Kidney epithelial cell (primary cell): ENCODE results near the gene KHDRBS1. TPM values are rescaled to one million over a fixed set of nuclear protein-coding genes. Genes with fewer than 3 reads are reported as not detected.

Source experiments
- DNase-seq: peaks from one replicate; pipeline ENCODE4 v3.0.0-alpha.2; 2010; ENCODE audit warnings: low read depth
- H3K27me3 ChIP-seq: 2 replicates; pipeline ENCODE4 v1.6.0; 2011; ENCODE audit warnings: low read length; ENCODE audit not compliant: control insufficient read depth, insufficient read depth
- H3K36me3 ChIP-seq: 2 replicates; pipeline ENCODE4 v1.5.1; 2011; ENCODE audit warnings: low read length; ENCODE audit not compliant: control insufficient read depth, insufficient read depth
- H3K4me3 ChIP-seq: 2 replicates; pipeline ENCODE4 v1.5.1; 2011; ENCODE audit warnings: low read depth, mild to moderate bottlenecking, control low read depth, low read length
- CTCF ChIP-seq: IDR thresholded peaks from 2 replicates; pipeline ENCODE4 v1.5.1; 2011; ENCODE audit warnings: mild to moderate bottlenecking, moderate library complexity, low read length, control low read depth, inconsistent platforms; ENCODE audit not compliant: insufficient read depth, poor library complexity, severe bottlenecking
- total RNA-seq: library from RNA; depleted of rRNA; stranded (reverse); fragments of >200 nt; gene quantifications from 2 replicates; pipeline ENCODE4 v1.2.3, GENCODE V29; 2015

The KHDRBS1 gene
- total RNA-seq, 1 donor from 2014 or later, result 110 TPM

- Histone ChIP-seq H3K27me3 (no peaks in the 10 kb centered on the region), H3K36me3 (no peaks in the 10 kb centered on the region), H3K4me3 (peak overlapping the region; percentile 96)
- DNase-seq, result peak; percentile 37
- TF ChIP-seq CTCF, result no peak
Measured at GRCh38 chr1:32071758-32072621, 58.3 kb downstream of the KHDRBS1 start.

GRCh38 chr1:32072622-32073298 lies 59.1 kb downstream of the KHDRBS1 start, which contains the start of gene TMEM39B:
TSS of gene TMEM39B (plus strand) at chr1:32072939. CDS start at chr1:32073048, 109 bp downstream.
- TF ChIP-seq CTCF, result no peak
- peak within 1 kb of the TSS; percentile 96 for H3K4me3 ChIP-seq

GRCh38 chr1:32073299-32074229 lies 59.9 kb downstream of the KHDRBS1 start:
- peak; percentile 35 for TF ChIP-seq CTCF
- H3K27me3 ChIP-seq, result no peaks in the 10 kb centered on the region
- DNase-seq, result no peak
- H3K4me3 ChIP-seq, result peak overlapping the region; percentile 96
- H3K36me3 ChIP-seq, result peaks cover 1% of the 10 kb centered on the region

More at GRCh38 chr1:32072622-32073298, 59.1 kb downstream of the KHDRBS1 start, which contains the start of gene TMEM39B:
- DNase-seq, result peak; percentile 85
- H3K27me3 ChIP-seq, result no peaks in the 10 kb centered on the region
- H3K36me3 ChIP-seq, result peaks cover 1% of the 10 kb centered on the region

- H3K36me3 ChIP-seq, result peaks cover 1% of the 10 kb centered on the region
- H3K27me3 ChIP-seq, result no peaks in the 10 kb centered on the region
- no peak overlapping the region for H3K4me3 ChIP-seq
- DNase-seq, result no peak
- no peak for TF ChIP-seq CTCF
Measured at GRCh38 chr1:32074841-32075240, 61.2 kb downstream of the KHDRBS1 start.

DNA sequence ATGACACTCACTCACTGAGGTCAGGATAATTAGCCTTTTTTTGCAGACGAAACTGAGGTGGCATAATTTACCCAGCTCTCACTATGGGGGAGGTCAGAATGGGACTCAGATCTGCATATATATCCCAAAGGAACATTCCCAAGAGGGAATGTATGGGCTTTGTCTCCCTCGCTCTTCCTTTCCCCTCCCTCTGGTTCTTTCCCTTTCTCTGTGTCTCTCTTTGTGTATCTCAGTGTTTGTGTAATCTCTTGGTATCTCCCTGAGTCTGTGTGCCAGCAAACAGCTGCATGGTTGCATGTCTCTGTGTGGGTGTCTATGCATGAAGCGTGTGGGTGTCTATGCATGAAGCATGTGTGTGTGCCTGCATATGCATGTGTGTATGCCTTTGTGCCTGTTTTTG lies 63.8 kb downstream of the KHDRBS1 start:
- H3K4me3 ChIP-seq, result no peak overlapping the region
- no peak for DNase-seq
- no peaks in the 10 kb centered on the region for H3K27me3 ChIP-seq
- no peak for TF ChIP-seq CTCF
- H3K36me3 ChIP-seq, result peaks cover 1% of the 10 kb centered on the region
